GM18520 (cell line): ENCODE results near the gene MAGIX.

Experiments
- ATAC-seq: cut with Tn5 transposase; IDR thresholded peaks from one replicate; pipeline ENCODE4 v1.9.1; 2021; ENCODE audit not compliant: unreplicated experiment

The MAGIX gene

DNA sequence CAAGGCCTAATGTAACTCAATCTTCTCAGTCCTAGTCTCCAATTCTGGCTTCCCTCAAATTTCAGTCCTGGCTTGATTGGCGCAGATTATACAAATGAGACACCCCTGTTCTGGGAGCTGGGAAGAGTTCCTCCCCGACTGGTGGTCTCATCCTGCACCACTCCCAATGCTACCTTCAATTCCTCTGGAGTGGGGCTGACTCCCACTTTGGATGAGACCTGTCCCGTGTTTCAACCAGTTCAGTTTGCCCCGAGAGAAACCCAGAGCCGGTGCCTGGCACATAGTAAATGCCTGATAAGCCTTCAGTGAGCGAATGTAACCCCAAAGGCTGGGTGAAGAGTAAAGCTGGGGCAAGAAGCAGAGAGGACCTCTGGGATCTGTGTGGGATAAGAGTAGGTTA, 41.5 kb downstream of the MAGIX start:
- ATAC-seq, result no peak

DNA sequence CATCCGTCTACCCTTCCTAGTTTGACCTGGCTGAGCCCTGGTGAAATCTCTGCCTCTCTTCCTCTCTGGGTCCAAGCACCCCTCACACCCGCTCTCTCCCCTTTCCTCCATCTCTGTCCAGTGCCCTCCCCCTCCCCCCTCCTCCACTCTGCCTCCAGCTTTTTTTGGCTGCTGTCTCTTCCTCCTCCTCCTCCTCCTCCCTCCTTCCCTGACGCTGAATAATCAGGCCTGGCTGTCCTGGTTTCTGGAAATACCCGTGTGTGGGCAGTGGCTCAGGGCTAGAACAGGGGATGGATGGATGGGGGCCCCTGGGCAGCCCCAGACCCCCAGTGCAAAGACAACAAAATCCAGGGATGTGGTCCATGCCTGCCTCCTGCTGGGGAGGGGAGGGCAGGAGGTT, 42.2 kb downstream of the MAGIX start:
- ATAC-seq, result no peak

DNA sequence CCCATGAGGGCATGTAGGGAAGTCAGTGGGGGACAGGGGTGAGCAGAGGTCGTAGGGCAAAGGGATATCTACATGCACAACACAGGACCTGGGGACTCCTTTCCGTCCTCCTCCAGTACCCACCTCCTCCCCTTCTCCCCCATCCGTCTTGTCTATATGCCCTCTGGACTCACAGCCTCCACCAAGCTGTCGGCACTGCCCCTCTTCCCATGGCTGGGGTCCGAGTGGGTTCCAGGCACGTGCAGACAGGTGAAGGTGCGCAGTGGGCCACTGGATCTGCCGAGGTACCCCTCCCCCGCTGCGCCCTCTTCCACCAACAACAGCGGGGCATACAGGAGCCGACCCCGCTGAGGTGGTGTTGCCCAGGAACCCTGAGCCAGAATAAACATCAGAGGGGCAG, 42.9 kb downstream of the MAGIX start:
- ATAC-seq, result no peak

DNA sequence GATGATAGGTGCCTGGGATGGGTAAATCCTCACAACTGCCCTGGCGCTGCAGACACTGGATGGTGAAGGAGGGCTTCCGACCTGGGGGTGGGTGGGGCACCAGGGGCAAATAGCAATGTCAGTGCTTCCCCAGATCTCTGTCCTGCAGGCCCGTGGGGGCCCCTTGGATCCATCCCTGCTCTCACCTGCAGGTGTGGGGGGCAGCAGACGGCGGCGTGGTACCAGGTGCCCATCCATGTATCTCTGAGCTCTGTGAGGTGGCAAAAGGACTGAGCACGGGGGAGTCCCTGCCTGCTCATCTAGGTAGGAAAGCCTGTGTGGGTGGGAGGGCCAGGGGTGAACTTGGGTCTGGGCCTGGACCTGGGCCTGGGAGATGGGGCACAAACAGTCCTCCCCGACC, 44.0 kb downstream of the MAGIX start:
- no peak for ATAC-seq

DNA sequence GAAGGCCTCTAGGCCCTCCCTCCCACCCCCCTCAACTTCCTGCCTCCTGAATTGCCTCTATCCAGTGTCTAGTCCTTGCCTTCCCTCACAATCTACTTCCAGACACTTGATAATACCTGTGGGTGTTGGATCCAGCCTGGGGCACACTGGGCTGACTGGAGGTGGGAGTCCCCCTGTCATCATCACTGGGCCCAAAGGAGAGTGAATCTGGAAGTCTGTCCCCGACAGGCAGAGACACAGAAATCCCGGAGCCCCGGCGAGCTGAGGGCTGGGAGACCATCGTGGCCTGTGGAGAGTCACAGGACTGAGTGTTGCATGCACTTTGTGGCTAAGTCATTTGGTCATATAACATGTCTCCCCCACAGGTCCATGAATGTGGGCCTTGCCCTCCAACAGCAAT, 45.8 kb downstream of the MAGIX start:
- ATAC-seq, result no peak

DNA sequence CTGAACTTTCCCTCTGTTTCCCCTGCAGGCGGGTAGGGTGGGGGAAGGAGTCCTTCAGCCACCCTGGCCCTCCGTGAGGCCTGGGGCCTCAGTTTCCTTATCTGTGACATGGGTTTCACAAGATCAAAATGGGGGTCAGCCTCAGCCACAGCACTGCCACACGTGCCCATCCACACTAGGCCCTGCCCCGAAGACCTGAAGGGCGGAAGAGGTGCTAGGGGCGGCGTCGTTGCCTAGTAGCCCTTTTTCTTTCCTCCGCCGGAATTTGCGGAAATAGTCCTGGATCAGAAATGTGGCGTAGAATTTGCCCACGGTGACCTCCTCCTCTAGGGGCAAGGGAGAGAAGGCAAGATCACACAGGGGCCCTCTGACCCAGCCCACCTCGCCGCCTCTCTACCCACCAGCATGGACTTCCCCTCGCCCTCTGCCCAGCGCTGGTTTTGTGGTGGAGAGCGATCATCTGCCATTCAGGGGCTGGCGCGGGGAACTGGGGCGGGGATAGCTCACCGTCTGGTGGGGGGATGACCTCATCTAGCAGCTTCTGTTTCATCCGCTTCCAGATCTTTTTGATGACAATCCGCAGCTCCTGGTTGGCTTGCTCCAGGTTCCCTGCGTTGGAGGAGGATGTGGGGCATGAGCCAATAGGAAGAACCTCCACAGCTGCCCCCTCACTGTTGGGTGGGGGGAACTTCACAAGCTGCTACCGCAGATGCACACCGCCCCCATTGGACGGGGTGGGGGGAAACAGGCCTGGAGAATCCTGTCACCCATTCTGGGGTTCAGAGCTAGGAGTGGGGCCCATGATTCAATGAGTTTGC, 47.1 kb downstream of the MAGIX start:
- no peak for ATAC-seq

DNA sequence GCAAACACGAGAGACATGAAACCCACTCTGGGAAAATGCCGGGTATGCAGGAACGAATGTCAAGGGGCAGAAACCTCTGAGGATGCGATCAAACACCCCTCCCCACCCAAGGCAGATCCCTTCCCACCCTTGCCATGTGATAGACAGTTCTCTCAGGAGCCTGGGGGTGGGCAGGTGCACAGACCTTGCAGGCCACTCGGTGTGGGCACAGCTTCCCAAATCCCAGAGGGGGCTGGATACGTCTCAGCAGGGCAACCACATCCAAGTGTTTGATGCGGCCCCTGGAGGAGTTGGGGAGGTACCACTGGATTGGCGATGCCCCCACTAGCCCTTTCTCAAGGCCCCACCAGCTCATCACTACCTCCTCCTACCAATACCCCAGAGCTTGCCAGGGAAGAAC, 47.8 kb downstream of the MAGIX start:
- ATAC-seq, result no peak

DNA sequence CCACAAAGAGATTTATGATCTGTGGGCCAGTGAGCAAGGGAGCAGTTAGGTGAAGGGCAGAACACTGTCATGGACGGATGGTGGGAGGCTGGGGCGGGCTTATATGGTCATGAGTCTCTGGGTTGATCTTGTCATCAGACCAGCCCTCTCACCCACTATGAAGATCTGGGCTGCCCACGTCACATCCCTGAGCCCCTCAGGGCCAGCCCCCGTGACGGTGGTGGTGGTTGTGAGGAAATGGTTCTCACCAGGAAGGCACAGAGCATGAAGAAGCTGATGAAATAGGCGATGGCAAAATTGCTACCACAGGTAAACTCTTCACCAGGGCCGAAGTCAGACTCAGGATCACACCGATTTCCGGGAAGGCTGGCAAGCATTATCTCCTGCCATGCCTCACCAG, 48.5 kb downstream of the MAGIX start:
- ATAC-seq, result no peak

DNA sequence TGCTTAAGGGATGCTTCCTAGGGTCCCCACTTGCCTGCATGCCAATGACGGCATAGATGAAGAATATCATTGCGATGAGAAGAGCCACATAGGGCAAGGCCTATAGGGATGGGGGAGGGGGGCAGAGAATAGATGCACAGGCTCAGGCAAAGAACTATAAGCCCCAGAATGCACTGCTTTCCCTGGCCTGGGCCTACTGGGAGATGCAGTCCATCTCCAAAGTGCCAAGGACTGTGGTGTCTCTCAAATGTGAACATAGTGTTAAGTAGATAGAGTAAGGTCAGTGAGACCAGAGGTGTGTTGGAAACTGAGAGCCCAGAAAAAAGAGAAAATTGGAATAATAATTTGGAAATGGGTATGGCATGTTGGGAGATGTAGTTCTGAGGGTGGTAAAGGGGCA, 49.7 kb downstream of the MAGIX start:
- ATAC-seq, result no peak

DNA sequence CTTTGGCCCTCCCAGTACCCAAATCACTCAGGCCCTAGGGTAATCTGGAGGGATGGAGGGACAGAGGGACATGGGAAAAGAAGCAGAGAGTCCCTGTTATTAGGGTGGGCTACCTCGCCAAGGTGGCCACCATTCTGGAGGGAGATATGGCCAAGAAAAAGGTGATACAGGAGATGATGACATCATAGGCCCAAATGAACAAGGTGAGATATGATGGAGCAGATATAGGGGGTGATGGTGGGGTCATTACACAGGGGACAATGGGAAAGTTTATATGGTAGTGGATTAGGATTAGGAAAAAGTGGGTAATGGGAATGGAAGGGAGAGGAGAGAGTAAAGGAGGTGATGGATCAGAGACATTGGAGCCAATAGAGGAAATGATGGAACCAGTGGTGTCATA, 50.3 kb downstream of the MAGIX start:
- no peak for ATAC-seq

DNA sequence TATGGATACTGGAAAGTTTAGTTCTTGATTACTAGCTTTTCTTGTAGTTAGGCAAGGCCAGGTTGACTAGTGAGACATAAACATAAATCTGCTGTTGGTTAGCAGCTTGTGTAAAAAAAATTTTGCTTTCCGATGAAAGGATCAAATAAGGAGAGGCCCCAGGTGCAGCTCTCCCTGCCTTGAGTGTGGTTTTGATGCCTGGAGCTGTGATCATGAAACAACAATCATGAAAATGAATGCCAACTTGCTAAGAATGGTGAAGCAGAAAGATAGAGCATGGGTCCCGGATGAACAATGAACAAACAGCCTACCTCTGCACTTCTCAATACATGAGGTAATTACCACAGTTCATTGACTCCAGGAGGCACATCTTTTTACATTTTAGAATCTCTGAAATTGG, 51.9 kb downstream of the MAGIX start:
- no peak for ATAC-seq

DNA sequence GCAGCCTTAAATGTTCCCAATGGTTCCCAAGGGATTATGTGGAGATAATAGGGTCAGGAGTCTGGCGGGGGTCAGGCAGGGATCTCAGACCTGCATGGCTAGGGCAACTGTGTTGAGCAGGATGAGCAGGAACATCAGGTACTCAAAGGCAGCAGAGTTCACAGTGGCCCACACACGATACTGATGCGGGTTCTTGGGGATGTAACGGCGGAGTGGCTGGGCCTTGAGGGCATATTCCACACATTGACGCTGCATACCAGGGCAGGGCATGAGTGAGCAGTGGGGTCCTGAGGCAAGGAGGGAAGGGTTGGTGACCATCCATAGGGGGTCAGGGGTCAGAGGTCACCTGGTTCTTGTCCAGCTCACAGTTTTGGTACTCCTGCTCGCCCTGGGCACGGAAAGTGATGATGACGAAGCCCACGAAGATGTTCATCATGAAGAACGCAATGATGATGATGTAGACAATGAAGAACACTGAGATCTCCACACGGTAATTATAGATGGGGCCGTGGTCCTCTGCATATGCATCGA, 52.5 kb downstream of the MAGIX start:
- no peak for ATAC-seq
